Measurements from ENCODE around the gene AFF2.

GRCh38 chrX:148917441-148917840, 417.0 kb downstream of the AFF2 start:
- TF ChIP-seq EZH2 (IDR thresholded peaks at IDR 0.05; ENCODE audit: insufficient read depth, poor library complexity, severe bottlenecking) (no peak), EZH2phosphoT487 (IDR thresholded peaks at IDR 0.05; ENCODE audit: insufficient read depth, low read depth) (no peak)
